Loucy (cell line): Measurements from ENCODE around the gene RPL13.

Source experiments
- H2AFZ ChIP-seq: fragments of 200-600 bp; sonication (generic); 2 replicates; pipeline ENCODE4 v1.6.0; 2016; ENCODE audit warnings: antibody characterized with exemption, mild to moderate bottlenecking, low read length, moderate library complexity
- H3F3A ChIP-seq: fragments of 200-600 bp; 2 replicates; pipeline ENCODE4 v1.6.0; 2016; ENCODE audit warnings: antibody characterized with exemption, low read depth, mild to moderate bottlenecking
- H3K27me3 ChIP-seq: fragments of 200-600 bp; sonication (generic); 2 replicates; pipeline ENCODE4 v1.6.1; 2014; ENCODE audit warnings: low read length, mild to moderate bottlenecking; ENCODE audit not compliant: insufficient read depth, poor library complexity, severe bottlenecking
- H3K36me3 ChIP-seq: fragments of 200-600 bp; sonication (generic); 2 replicates; pipeline ENCODE4 v1.6.1; 2016; ENCODE audit warnings: low read length; ENCODE audit not compliant: insufficient read depth
- H3K4me1 ChIP-seq: fragments of 200-600 bp; sonication (generic); 2 replicates; pipeline ENCODE4 v1.5.1; 2014; ENCODE audit warnings: low read length, mild to moderate bottlenecking; ENCODE audit not compliant: insufficient read depth, poor library complexity, severe bottlenecking
- H3K4me2 ChIP-seq: fragments of 200-600 bp; sonication (generic); 2 replicates; pipeline ENCODE4 v1.6.0; 2014; ENCODE audit warnings: antibody characterized with exemption, low read length, low read depth, mild to moderate bottlenecking; ENCODE audit not compliant: poor library complexity, severe bottlenecking
- H3K4me3 ChIP-seq: fragments of 200-600 bp; sonication (generic); 2 replicates; pipeline ENCODE4 v1.5.1; 2014; ENCODE audit warnings: low read length, mild to moderate bottlenecking, mixed read lengths; ENCODE audit not compliant: poor library complexity, severe bottlenecking
- H3K79me2 ChIP-seq: fragments of 200-600 bp; sonication (generic); 2 replicates; pipeline ENCODE4 v1.6.1; 2014; ENCODE audit warnings: low read length; ENCODE audit not compliant: insufficient read depth
- H3K9ac ChIP-seq: fragments of 200-600 bp; sonication (generic); 2 replicates; pipeline ENCODE4 v1.6.0; 2014; ENCODE audit warnings: mild to moderate bottlenecking, low read depth, low read length, moderate library complexity; ENCODE audit not compliant: poor library complexity, severe bottlenecking
- H3K9me2 ChIP-seq: fragments of 200-600 bp; sonication (generic); replicated peaks from 2 replicates; pipeline ENCODE4 v1.6.1; 2016; ENCODE audit warnings: low read depth, low read length, mixed read lengths
- H3K9me3 ChIP-seq: fragments of 200-600 bp; sonication (generic); 2 replicates; pipeline ENCODE4 v1.6.1; 2014; ENCODE audit warnings: mild to moderate bottlenecking, antibody characterized with exemption, low read length, low read depth; ENCODE audit not compliant: insufficient read depth
- H4K20me1 ChIP-seq: fragments of 200-600 bp; sonication (generic); 2 replicates; pipeline ENCODE4 v1.6.0; 2014; ENCODE audit warnings: antibody characterized with exemption, low read length, mild to moderate bottlenecking; ENCODE audit not compliant: insufficient read depth, poor library complexity, severe bottlenecking
- CTCF ChIP-seq: fragments of 200-600 bp; sonication (generic); conservative IDR thresholded peaks from 2 replicates; pipeline ENCODE4 v1.5.1; 2014; ENCODE audit warnings: mild to moderate bottlenecking, antibody characterized with exemption, low read length
- EZH2phosphoT487 ChIP-seq: fragments of 200-600 bp; IDR thresholded peaks from 2 replicates; pipeline ENCODE4 v1.6.1; 2018; ENCODE audit warnings: antibody characterized with exemption, mild to moderate bottlenecking, moderate library complexity, borderline replicate concordance

The RPL13 gene

GRCh38 chr16:89555780-89556179 is 4.7 kb upstream of the RPL13 start:
- H3K4me2 ChIP-seq: no peak overlapping the region
- H4K20me1 ChIP-seq: peaks cover under 1% of the 10 kb centered on the region
- no peaks in the 10 kb centered on the region for H3K9me3 ChIP-seq
- peaks cover 4% of the 10 kb centered on the region for H3K27me3 ChIP-seq
- no peak overlapping the region for H2AFZ ChIP-seq
- no peaks in the 10 kb centered on the region for H3K4me1 ChIP-seq
- no peaks in the 10 kb centered on the region for H3F3A ChIP-seq
- H3K36me3 ChIP-seq: no peaks in the 10 kb centered on the region
- H3K79me2 ChIP-seq: peaks cover 3% of the 10 kb centered on the region
- no peaks in the 10 kb centered on the region for H3K9me2 ChIP-seq
- no peak for TF ChIP-seq CTCF
- TF ChIP-seq EZH2phosphoT487: no peak
- H3K9ac ChIP-seq: no peak overlapping the region
- H3K4me3 ChIP-seq: no peak overlapping the region

GRCh38 chr16:89556750-89557689 is 3.5 kb upstream of the RPL13 start:
- Histone ChIP-seq H3K4me1 (peaks cover 3% of the 10 kb centered on the region), H3K9me3 (no peaks in the 10 kb centered on the region), H3F3A (no peaks in the 10 kb centered on the region), H3K79me2 (peaks cover 16% of the 10 kb centered on the region), H2AFZ (no peak overlapping the region), H3K4me2 (no peak overlapping the region), H3K36me3 (peaks cover 6% of the 10 kb centered on the region; the same call in 1 of the 2 replicates), H3K4me3 (no peak overlapping the region), H3K27me3 (peaks cover 11% of the 10 kb centered on the region), H3K9ac (no peak overlapping the region), H4K20me1 (peaks cover 13% of the 10 kb centered on the region), H3K9me2 (no peaks in the 10 kb centered on the region)
- TF ChIP-seq EZH2phosphoT487 (no peak), CTCF (peak; percentile 66)

GRCh38 chr16:89557690-89558490 is 2.6 kb upstream of the RPL13 start:
- Histone ChIP-seq H3K79me2 (peaks cover 24% of the 10 kb centered on the region), H2AFZ (no peak overlapping the region), H3K4me2 (no peak overlapping the region), H3F3A (no peaks in the 10 kb centered on the region), H3K27me3 (peaks cover 11% of the 10 kb centered on the region), H3K4me1 (peaks cover 8% of the 10 kb centered on the region), H4K20me1 (peaks cover 22% of the 10 kb centered on the region), H3K9me2 (no peaks in the 10 kb centered on the region), H3K4me3 (no peak overlapping the region), H3K9ac (no peak overlapping the region), H3K9me3 (no peaks in the 10 kb centered on the region), H3K36me3 (peaks cover 12% of the 10 kb centered on the region; the same call in 1 of the 2 replicates)
- no peak for TF ChIP-seq CTCF
- no peak for TF ChIP-seq EZH2phosphoT487
